Measurements from ENCODE around the gene PDE4D.
A peak's percentile ranks its signal among the peaks of the same experiment; 100 is the strongest.
"Not testable (repeated sequence)": the region's sequence is repeated elsewhere in the genome, so short reads cannot be mapped to it uniquely, and the experiment has no call there.

The PDE4D gene

GRCh38 chr5:59401637-59402036 lies 491.9 kb downstream of the PDE4D start:
- Histone ChIP-seq H3K36me3 (ENCODE audit: insufficient read depth, low read length) (no peaks in the 10 kb centered on the region), H3K27me3 (ENCODE audit: insufficient read depth, low read length) (peaks cover 18% of the 10 kb centered on the region), H3K79me2 (ENCODE audit: control insufficient read depth, insufficient read depth, low read length, unreplicated experiment) (no peaks in the 10 kb centered on the region), H2AFZ (ENCODE audit: low read length, unreplicated experiment) (no peak overlapping the region), H3K27ac (ENCODE audit: low read depth, low read length) (no peak overlapping the region), H3K4me3 (ENCODE audit: low read depth, low read length) (no peak overlapping the region), H3K4me1 (ENCODE audit: control insufficient read depth, insufficient read depth, low read length, unreplicated experiment) (no peaks in the 10 kb centered on the region)

- H3K27me3 ChIP-seq (ENCODE audit: insufficient read depth, low read length), result peaks cover 16% of the 10 kb centered on the region
- not testable (repeated sequence) for H3K36me3 ChIP-seq (ENCODE audit: insufficient read depth, low read length); H3K27ac ChIP-seq (ENCODE audit: low read depth, low read length); H2AFZ ChIP-seq (ENCODE audit: low read length, unreplicated experiment); H3K4me3 ChIP-seq (ENCODE audit: low read depth, low read length); H3K79me2 ChIP-seq (ENCODE audit: control insufficient read depth, insufficient read depth, low read length, unreplicated experiment); H3K4me1 ChIP-seq (ENCODE audit: control insufficient read depth, insufficient read depth, low read length, unreplicated experiment)
These were observed 498.6 kb downstream of the PDE4D start for GRCh38 chr5:59394956-59395355.

GRCh38 chr5:59393585-59394420 lies 499.7 kb downstream of the PDE4D start:
- Histone ChIP-seq H3K27me3 (ENCODE audit: insufficient read depth, low read length) (peaks cover 16% of the 10 kb centered on the region), H3K79me2 (ENCODE audit: control insufficient read depth, insufficient read depth, low read length, unreplicated experiment) (no peaks in the 10 kb centered on the region), H3K36me3 (ENCODE audit: insufficient read depth, low read length) (no peaks in the 10 kb centered on the region), H3K4me1 (ENCODE audit: control insufficient read depth, insufficient read depth, low read length, unreplicated experiment) (no peaks in the 10 kb centered on the region), H3K4me3 (ENCODE audit: low read depth, low read length) (no peak overlapping the region), H2AFZ (ENCODE audit: low read length, unreplicated experiment) (no peak overlapping the region), H3K27ac (ENCODE audit: low read depth, low read length) (no peak overlapping the region)

- no peak overlapping the region for H3K27ac ChIP-seq (ENCODE audit: low read depth, low read length)
These were observed 501.9 kb downstream of the PDE4D start for GRCh38 chr5:59391576-59391975.

GRCh38 chr5:59390989-59391388 lies 502.5 kb downstream of the PDE4D start:
- Histone ChIP-seq H3K27ac (ENCODE audit: low read depth, low read length) (no peak overlapping the region), H2AFZ (ENCODE audit: low read length, unreplicated experiment) (no peak overlapping the region), H3K4me3 (ENCODE audit: low read depth, low read length) (no peak overlapping the region), H3K4me1 (ENCODE audit: control insufficient read depth, insufficient read depth, low read length, unreplicated experiment) (no peaks in the 10 kb centered on the region), H3K79me2 (ENCODE audit: control insufficient read depth, insufficient read depth, low read length, unreplicated experiment) (no peaks in the 10 kb centered on the region), H3K27me3 (ENCODE audit: insufficient read depth, low read length) (peaks cover 24% of the 10 kb centered on the region), H3K36me3 (ENCODE audit: insufficient read depth, low read length) (no peaks in the 10 kb centered on the region)

More at GRCh38 chr5:59391576-59391975, 501.9 kb downstream of the PDE4D start:
- no peak overlapping the region for H2AFZ ChIP-seq (ENCODE audit: low read length, unreplicated experiment)
- no peaks in the 10 kb centered on the region for H3K79me2 ChIP-seq (ENCODE audit: control insufficient read depth, insufficient read depth, low read length, unreplicated experiment)
- H3K4me3 ChIP-seq (ENCODE audit: low read depth, low read length), result no peak overlapping the region
- H3K36me3 ChIP-seq (ENCODE audit: insufficient read depth, low read length), result no peaks in the 10 kb centered on the region
- H3K4me1 ChIP-seq (ENCODE audit: control insufficient read depth, insufficient read depth, low read length, unreplicated experiment), result no peaks in the 10 kb centered on the region
- H3K27me3 ChIP-seq (ENCODE audit: insufficient read depth, low read length), result peaks cover 24% of the 10 kb centered on the region

DNA sequence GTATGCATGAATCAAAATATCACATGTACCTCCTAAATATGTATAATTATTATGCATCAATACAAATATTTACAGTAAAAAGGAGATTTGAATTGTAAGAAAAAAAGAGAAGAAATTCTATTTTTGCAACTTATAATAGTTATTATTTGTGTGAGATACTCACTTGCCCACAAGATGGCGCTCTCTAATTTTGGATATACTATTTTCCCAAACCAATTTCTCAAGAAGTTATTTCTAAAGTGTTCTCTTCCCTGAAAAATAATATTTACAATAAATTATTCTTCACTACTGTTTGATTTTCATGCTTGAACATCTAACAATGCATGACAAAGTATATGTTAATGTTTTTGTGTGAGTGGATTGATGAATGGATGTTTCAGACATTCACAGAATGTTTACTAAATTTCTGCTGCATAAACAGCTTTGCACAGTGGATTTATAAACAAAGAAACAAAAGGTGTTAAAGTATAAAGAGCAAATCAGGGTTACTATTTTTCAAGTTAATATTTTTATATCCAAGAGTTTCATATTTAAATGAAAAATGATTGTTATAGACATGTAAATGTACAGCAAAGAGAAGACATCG lies 503.4 kb downstream of the PDE4D start:
- H3K27ac ChIP-seq (ENCODE audit: low read depth, low read length), result no peak overlapping the region
- H3K27me3 ChIP-seq (ENCODE audit: insufficient read depth, low read length), result peaks cover 24% of the 10 kb centered on the region
- no peak overlapping the region for H2AFZ ChIP-seq (ENCODE audit: low read length, unreplicated experiment)
- H3K36me3 ChIP-seq (ENCODE audit: insufficient read depth, low read length), result no peaks in the 10 kb centered on the region
- no peaks in the 10 kb centered on the region for H3K4me1 ChIP-seq (ENCODE audit: control insufficient read depth, insufficient read depth, low read length, unreplicated experiment)
- H3K79me2 ChIP-seq (ENCODE audit: control insufficient read depth, insufficient read depth, low read length, unreplicated experiment), result no peaks in the 10 kb centered on the region
- no peak overlapping the region for H3K4me3 ChIP-seq (ENCODE audit: low read depth, low read length)

GRCh38 chr5:59387127-59387526 lies 506.4 kb downstream of the PDE4D start:
- Histone ChIP-seq H3K27me3 (ENCODE audit: insufficient read depth, low read length) (peaks cover 13% of the 10 kb centered on the region), H3K4me1 (ENCODE audit: control insufficient read depth, insufficient read depth, low read length, unreplicated experiment) (no peaks in the 10 kb centered on the region), H3K79me2 (ENCODE audit: control insufficient read depth, insufficient read depth, low read length, unreplicated experiment) (no peaks in the 10 kb centered on the region), H3K4me3 (ENCODE audit: low read depth, low read length) (no peak overlapping the region), H3K36me3 (ENCODE audit: insufficient read depth, low read length) (no peaks in the 10 kb centered on the region), H3K27ac (ENCODE audit: low read depth, low read length) (no peak overlapping the region), H2AFZ (ENCODE audit: low read length, unreplicated experiment) (no peak overlapping the region)

DNA sequence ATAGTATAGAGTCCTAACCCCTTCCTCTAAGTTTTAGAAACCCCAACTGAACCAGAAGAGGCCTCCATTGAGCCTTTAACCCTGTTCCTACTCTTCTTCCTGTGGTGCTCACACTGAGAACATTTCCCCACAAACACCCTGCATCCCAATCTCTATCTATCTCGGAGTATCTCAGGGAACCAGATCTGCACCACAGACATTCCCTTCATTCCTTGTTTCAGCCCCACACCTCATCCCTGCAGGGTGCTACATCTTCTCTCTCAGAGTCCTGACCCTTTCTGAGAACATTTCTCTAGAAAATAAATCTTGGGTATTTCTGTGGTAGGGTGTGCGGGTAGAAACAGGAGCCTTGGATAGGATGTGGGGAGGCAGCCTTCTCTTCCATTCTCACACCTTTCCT lies 507.8 kb downstream of the PDE4D start:
- H3K27ac ChIP-seq (ENCODE audit: low read depth, low read length), result no peak overlapping the region
- no peaks in the 10 kb centered on the region for H3K79me2 ChIP-seq (ENCODE audit: control insufficient read depth, insufficient read depth, low read length, unreplicated experiment)
- peaks cover 7% of the 10 kb centered on the region for H3K27me3 ChIP-seq (ENCODE audit: insufficient read depth, low read length)
- no peak overlapping the region for H3K4me3 ChIP-seq (ENCODE audit: low read depth, low read length)
- no peaks in the 10 kb centered on the region for H3K4me1 ChIP-seq (ENCODE audit: control insufficient read depth, insufficient read depth, low read length, unreplicated experiment)
- no peaks in the 10 kb centered on the region for H3K36me3 ChIP-seq (ENCODE audit: insufficient read depth, low read length)
- no peak overlapping the region for H2AFZ ChIP-seq (ENCODE audit: low read length, unreplicated experiment)

- Histone ChIP-seq H2AFZ (ENCODE audit: low read length, unreplicated experiment) (peak overlapping the region; percentile 80), H3K4me1 (ENCODE audit: control insufficient read depth, insufficient read depth, low read length, unreplicated experiment) (peaks cover 4% of the 10 kb centered on the region), H3K79me2 (ENCODE audit: control insufficient read depth, insufficient read depth, low read length, unreplicated experiment) (no peaks in the 10 kb centered on the region), H3K27ac (ENCODE audit: low read depth, low read length) (no peak overlapping the region), H3K27me3 (ENCODE audit: insufficient read depth, low read length) (no peaks in the 10 kb centered on the region), H3K4me3 (ENCODE audit: low read depth, low read length) (0 out of 2 replicates have a peak overlapping the region, but pooled peaks have one; percentile 37), H3K36me3 (ENCODE audit: insufficient read depth, low read length) (no peaks in the 10 kb centered on the region)
These were observed 513.1 kb downstream of the PDE4D start for GRCh38 chr5:59380350-59380951.

- H3K27me3 ChIP-seq (ENCODE audit: insufficient read depth, low read length), result peaks cover 18% of the 10 kb centered on the region
- H3K4me3 ChIP-seq (ENCODE audit: low read depth, low read length); H3K79me2 ChIP-seq (ENCODE audit: control insufficient read depth, insufficient read depth, low read length, unreplicated experiment); H2AFZ ChIP-seq (ENCODE audit: low read length, unreplicated experiment); H3K36me3 ChIP-seq (ENCODE audit: insufficient read depth, low read length); H3K4me1 ChIP-seq (ENCODE audit: control insufficient read depth, insufficient read depth, low read length, unreplicated experiment); H3K27ac ChIP-seq (ENCODE audit: low read depth, low read length): not testable (repeated sequence)
These were observed 519.5 kb downstream of the PDE4D start for GRCh38 chr5:59374036-59374435.
